Measurements from ENCODE around the gene RPS3.
"Not testable (repeated sequence)": the region's sequence is repeated elsewhere in the genome, so short reads cannot be mapped to it uniquely, and the experiment has no call there.

Gene RPS3

GRCh38 chr11:75399344-75400145 is at the start of gene RPS3:
RPS3 (plus strand) TSS chr11:75399518; CDS start chr11:75399548, 30 bp downstream.
- peak; percentile 95 for DNase-seq (ENCODE audit: low spot score)

- no peak for DNase-seq (ENCODE audit: low spot score)
Observed at GRCh38 chr11:75349521-75350116, 49.7 kb upstream of the RPS3 start.

- DNase-seq (ENCODE audit: low spot score) = no peak
Observed at GRCh38 chr11:75350122-75350742, 49.1 kb upstream of the RPS3 start.

- DNase-seq (ENCODE audit: low spot score) = peak; percentile 68
Observed at GRCh38 chr11:75350743-75351540, 48.4 kb upstream of the RPS3 start.

GRCh38 chr11:75351541-75351790 is 47.9 kb upstream of the RPS3 start, which contains the start of gene ARRB1:
ARRB1 (minus strand) TSS chr11:75351661; CDS start chr11:75351607, 54 bp downstream.
- DNase-seq (ENCODE audit: low spot score) = peak; percentile 34

- no peak for DNase-seq (ENCODE audit: low spot score)
Observed at GRCh38 chr11:75351791-75352587, 47.3 kb upstream of the RPS3 start.

- DNase-seq (ENCODE audit: low spot score) = no peak
Observed at GRCh38 chr11:75352588-75353206, 46.6 kb upstream of the RPS3 start.

GRCh38 chr11:75355051-75355450 is 44.3 kb upstream of the RPS3 start:
- DNase-seq (ENCODE audit: low spot score) = no peak

GRCh38 chr11:75356613-75357012 is 42.7 kb upstream of the RPS3 start:
- no peak for DNase-seq (ENCODE audit: low spot score)

GRCh38 chr11:75362285-75362684 is 37.0 kb upstream of the RPS3 start:
- DNase-seq (ENCODE audit: low spot score) = not testable (repeated sequence)

- no peak for DNase-seq (ENCODE audit: low spot score)
Observed at GRCh38 chr11:75365711-75366181, 33.6 kb upstream of the RPS3 start.

GRCh38 chr11:75366826-75367225 is 32.5 kb upstream of the RPS3 start:
- not testable (repeated sequence) for DNase-seq (ENCODE audit: low spot score)

- no peak for DNase-seq (ENCODE audit: low spot score)
Observed at GRCh38 chr11:75369560-75370255, 29.6 kb upstream of the RPS3 start.

GRCh38 chr11:75371949-75372876 is 27.1 kb upstream of the RPS3 start:
- no peak for DNase-seq (ENCODE audit: low spot score)

GRCh38 chr11:75373201-75373600 is 26.1 kb upstream of the RPS3 start:
- no peak for DNase-seq (ENCODE audit: low spot score)

GRCh38 chr11:75374646-75375045 is 24.7 kb upstream of the RPS3 start:
- no peak for DNase-seq (ENCODE audit: low spot score)

GRCh38 chr11:75375626-75376025 is 23.7 kb upstream of the RPS3 start:
- no peak for DNase-seq (ENCODE audit: low spot score)

- DNase-seq (ENCODE audit: low spot score) = no peak
Observed at GRCh38 chr11:75376175-75376574, 23.1 kb upstream of the RPS3 start.

GRCh38 chr11:75378776-75379175 is 20.5 kb upstream of the RPS3 start:
- not testable (repeated sequence) for DNase-seq (ENCODE audit: low spot score)

Measured in RKO (cell line).